GM12892 (cell line): Measurements from ENCODE around the gene LRRC10.

Source experiments
- POLR2A ChIP-seq: IDR thresholded peaks from 2 replicates; pipeline ENCODE4 v1.6.1; 2011; ENCODE audit warnings: low read depth, low read length, control low read depth
- POLR2AphosphoS5 ChIP-seq: IDR thresholded peaks from 2 replicates; pipeline ENCODE4 v1.6.1; 2011; ENCODE audit warnings: low read depth, low read length, control low read depth
- TAF1 ChIP-seq: IDR thresholded peaks from 2 replicates; pipeline ENCODE4 v1.6.1; 2011; ENCODE audit warnings: low read depth, mild to moderate bottlenecking, control low read depth, low read length, borderline replicate concordance

- no peak for TF ChIP-seq POLR2A
- TF ChIP-seq TAF1 = no peak
- TF ChIP-seq POLR2AphosphoS5 = no peak
Measured at GRCh38 chr12:69613351-69613750, 2.6 kb upstream of the LRRC10 start.
